ENCODE results near the gene FGGY.

GRCh38 chr1:59332983-59333382 lies 36.1 kb downstream of the FGGY start:
- TF ChIP-seq CTCF (IDR thresholded peaks at IDR 0.05 in 4 of 5, conservative IDR thresholded peaks at IDR 0.05 in 1 of 5) = no peak
- no peak for TF ChIP-seq POLR2A (IDR thresholded peaks at IDR 0.05)
